SH-SY5Y (cell line): ENCODE measurements around the gene VMAC.

ENCODE experiments used
- GATA2 ChIP-seq: IDR thresholded peaks from 2 replicates; pipeline ENCODE4 v1.6.1; 2011; ENCODE audit warnings: mild to moderate bottlenecking, low read depth, low read length
- GATA3 ChIP-seq: IDR thresholded peaks from 2 replicates; pipeline ENCODE4 v1.6.1; 2011; ENCODE audit warnings: low read depth, mild to moderate bottlenecking, low read length, moderate library complexity

Gene VMAC

GRCh38 chr19:5951338-5951861 is 46.7 kb downstream of the VMAC start:
- TF ChIP-seq GATA3: no peak

GRCh38 chr19:5952193-5953029 is 47.7 kb downstream of the VMAC start:
- no peak for TF ChIP-seq GATA2
- TF ChIP-seq GATA3: no peak

- no peak for TF ChIP-seq GATA2
- TF ChIP-seq GATA3: no peak
Observed at GRCh38 chr19:5953030-5953589, 48.4 kb downstream of the VMAC start.

- TF ChIP-seq GATA3: no peak
- TF ChIP-seq GATA2: no peak
Observed at GRCh38 chr19:5953680-5954213, 49.1 kb downstream of the VMAC start.

- TF ChIP-seq GATA2 (no peak), GATA3 (no peak)
Observed at GRCh38 chr19:5954293-5954692, 49.6 kb downstream of the VMAC start.

GRCh38 chr19:5955636-5955935 is 50.9 kb downstream of the VMAC start:
- TF ChIP-seq GATA3 (no peak), GATA2 (no peak)

GRCh38 chr19:5956323-5956722 is 51.7 kb downstream of the VMAC start:
- TF ChIP-seq GATA2: no peak
- no peak for TF ChIP-seq GATA3

- TF ChIP-seq GATA3: no peak
- no peak for TF ChIP-seq GATA2
Observed at GRCh38 chr19:5956728-5957127, 52.1 kb downstream of the VMAC start.

GRCh38 chr19:5957170-5957569 is 52.5 kb downstream of the VMAC start:
- TF ChIP-seq GATA3 (no peak), GATA2 (no peak)

- no peak for TF ChIP-seq GATA3
- TF ChIP-seq GATA2: no peak
Observed at GRCh38 chr19:5958074-5958850, 53.6 kb downstream of the VMAC start.

GRCh38 chr19:5958851-5959122 is 54.1 kb downstream of the VMAC start:
- TF ChIP-seq GATA2 (no peak), GATA3 (no peak)

GRCh38 chr19:5959260-5960004 is 54.8 kb downstream of the VMAC start:
- no peak for TF ChIP-seq GATA2
- TF ChIP-seq GATA3: no peak
